Neural progenitor cell (in vitro differentiated cells): ENCODE measurements around the gene CEP131. TPM values are rescaled to one million over a fixed set of nuclear protein-coding genes. Genes with fewer than 3 reads are reported as not detected.

ENCODE experiments used
- DNase-seq: peaks from one replicate; pipeline ENCODE4 v3.0.0-alpha.2; 2016; ENCODE audit warnings: low spot score
- H2AFZ ChIP-seq: fragments of 200-600 bp; sonication (generic); replicated peaks from 2 replicates; pipeline ENCODE4 v1.6.1; 2016; ENCODE audit warnings: antibody characterized with exemption
- H3F3A ChIP-seq: fragments of 200-600 bp; sonication (generic); 2 replicates; pipeline ENCODE4 v1.6.1; 2016; ENCODE audit warnings: antibody characterized with exemption, low read depth
- H3K27ac ChIP-seq: fragments of 200-600 bp; sonication (generic); 2 replicates; pipeline ENCODE4 v1.5.1; 2016; ENCODE audit warnings: mild to moderate bottlenecking
- H3K27me3 ChIP-seq: fragments of 200-600 bp; sonication (generic); 2 replicates; pipeline ENCODE4 v1.6.1; 2016; ENCODE audit warnings: mild to moderate bottlenecking, moderate library complexity
- H3K36me3 ChIP-seq: fragments of 200-600 bp; sonication (generic); 2 replicates; pipeline ENCODE4 v1.5.1; 2016
- H3K4me1 ChIP-seq: fragments of 200-600 bp; sonication (generic); 2 replicates; pipeline ENCODE4 v1.6.1; 2016; ENCODE audit warnings: mixed run types
- H3K4me2 ChIP-seq: fragments of 200-600 bp; sonication (generic); 2 replicates; pipeline ENCODE4 v1.6.1; 2016
- H3K4me3 ChIP-seq: fragments of 200-600 bp; sonication (generic); 2 replicates; pipeline ENCODE4 v1.5.1; 2016
- H3K79me2 ChIP-seq: fragments of 200-600 bp; sonication (generic); 2 replicates; pipeline ENCODE4 v1.6.1; 2016; ENCODE audit warnings: low read depth
- H3K9ac ChIP-seq: fragments of 200-600 bp; sonication (generic); 2 replicates; pipeline ENCODE4 v1.6.1; 2016
- H3K9me3 ChIP-seq: fragments of 200-600 bp; sonication (generic); 2 replicates; pipeline ENCODE4 v1.5.1; 2016; ENCODE audit warnings: low read depth
- H4K20me1 ChIP-seq: fragments of 200-600 bp; sonication (generic); 2 replicates; pipeline ENCODE4 v1.6.1; 2016; ENCODE audit warnings: low read depth
- H3K27ac Mint-ChIP-seq: 3 replicates; pipeline ENCODE4 v1.8.0; 2021; ENCODE audit warnings: mixed read lengths
- H3K27me3 Mint-ChIP-seq: 2 replicates; pipeline ENCODE4 v1.8.0; 2022; ENCODE audit warnings: low read depth, mild to moderate bottlenecking, inconsistent platforms, moderate library complexity, mixed read lengths; ENCODE audit not compliant: insufficient read depth
- H3K36me3 Mint-ChIP-seq: 3 replicates; pipeline ENCODE4 v1.8.0; 2021; ENCODE audit warnings: mixed read lengths
- H3K4me1 Mint-ChIP-seq: 3 replicates; pipeline ENCODE4 v1.8.0; 2021; ENCODE audit warnings: mixed read lengths
- H3K4me3 Mint-ChIP-seq: 3 replicates; pipeline ENCODE4 v1.8.0; 2021; ENCODE audit warnings: mild to moderate bottlenecking, moderate library complexity, mixed read lengths
- H3K9me3 Mint-ChIP-seq: 3 replicates; pipeline ENCODE4 v1.8.0; 2020; ENCODE audit warnings: mixed read lengths
- EZH2 ChIP-seq: fragments of 200-600 bp; sonication (generic); IDR thresholded peaks from 2 replicates; pipeline ENCODE4 v1.6.1; 2017; ENCODE audit warnings: antibody characterized with exemption, mild to moderate bottlenecking, moderate library complexity
- EZH2phosphoT487 ChIP-seq: fragments of 200-600 bp; sonication (generic); IDR thresholded peaks from 2 replicates; pipeline ENCODE4 v1.6.1; 2017; ENCODE audit warnings: antibody characterized with exemption
- total RNA-seq: library from RNA; depleted of rRNA; stranded (reverse); fragments of >200 nt; gene quantifications from 2 replicates; pipeline ENCODE4 v1.2.3, GENCODE V29; 2015; ENCODE audit warnings: low replicate concordance
- TF ChIP-seq, protein P1 (sequence below): fragments of 200-600 bp; sonication (generic); IDR thresholded peaks from 2 replicates; pipeline ENCODE4 v1.5.1; 2017; ENCODE audit warnings: antibody characterized with exemption, mild to moderate bottlenecking

The CEP131 gene
- total RNA-seq, 1 donor from 2014 or later: 7.7 TPM

DNA sequence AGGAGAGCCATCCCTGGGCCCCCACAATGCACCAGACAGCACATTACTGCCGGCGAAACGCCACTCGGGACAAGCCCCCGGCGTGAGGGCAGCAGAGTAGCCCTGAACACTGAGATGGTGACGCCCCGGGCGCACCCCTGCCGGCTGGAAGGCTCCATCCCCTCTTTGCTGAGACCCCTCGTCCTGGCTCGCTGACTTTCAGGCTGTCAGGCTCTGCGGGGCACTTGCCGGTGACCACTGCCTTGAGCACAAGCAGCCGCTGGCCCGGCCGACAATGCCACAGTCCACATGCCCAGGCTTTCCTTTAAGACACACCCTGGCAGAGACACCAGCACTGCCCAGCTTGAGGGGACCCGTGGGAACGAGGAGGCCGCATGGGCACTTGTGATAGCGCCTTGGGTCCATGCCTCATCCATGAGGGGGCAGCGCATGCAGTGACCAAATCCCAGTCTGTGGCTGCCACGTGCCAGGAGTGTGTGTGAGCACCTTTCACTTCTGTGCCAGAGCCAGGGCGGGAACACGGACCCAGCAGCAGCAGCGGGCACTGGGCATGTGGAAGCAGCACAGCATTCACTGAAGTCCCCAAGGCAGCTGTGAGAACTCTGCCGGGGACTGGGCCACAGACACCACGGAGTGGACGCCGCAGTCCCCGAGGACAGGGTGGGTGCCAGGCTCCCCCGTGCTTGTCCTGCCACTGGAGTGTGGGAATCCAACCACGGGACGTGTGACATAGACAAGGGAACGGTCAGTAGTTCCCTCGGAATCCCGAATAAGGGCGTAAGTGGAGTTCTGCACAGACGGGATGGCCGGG lies 40.8 kb upstream of the CEP131 start:
- Histone ChIP-seq H3K4me1 (no peaks in the 10 kb centered on the region), H3K9me3 (no peaks in the 10 kb centered on the region), H3K27ac (no peak overlapping the region), H4K20me1 (no peaks in the 10 kb centered on the region), H3K36me3 (no peaks in the 10 kb centered on the region), H3K27me3 (no peaks in the 10 kb centered on the region), H3F3A (no peaks in the 10 kb centered on the region), H2AFZ (no peak overlapping the region), H3K4me3 (no peak overlapping the region), H3K9ac (no peak overlapping the region), H3K4me2 (no peak overlapping the region), H3K79me2 (no peaks in the 10 kb centered on the region)
- Mint-ChIP-seq H3K4me1 (no peaks in the 10 kb centered on the region), H3K36me3 (peaks cover 15% of the 10 kb centered on the region), H3K4me3 (no peak overlapping the region), H3K9me3 (no peaks in the 10 kb centered on the region), H3K27me3 (no peaks in the 10 kb centered on the region), H3K27ac (no peak overlapping the region)
- no peak for DNase-seq
- TF ChIP-seq, protein P1, sequence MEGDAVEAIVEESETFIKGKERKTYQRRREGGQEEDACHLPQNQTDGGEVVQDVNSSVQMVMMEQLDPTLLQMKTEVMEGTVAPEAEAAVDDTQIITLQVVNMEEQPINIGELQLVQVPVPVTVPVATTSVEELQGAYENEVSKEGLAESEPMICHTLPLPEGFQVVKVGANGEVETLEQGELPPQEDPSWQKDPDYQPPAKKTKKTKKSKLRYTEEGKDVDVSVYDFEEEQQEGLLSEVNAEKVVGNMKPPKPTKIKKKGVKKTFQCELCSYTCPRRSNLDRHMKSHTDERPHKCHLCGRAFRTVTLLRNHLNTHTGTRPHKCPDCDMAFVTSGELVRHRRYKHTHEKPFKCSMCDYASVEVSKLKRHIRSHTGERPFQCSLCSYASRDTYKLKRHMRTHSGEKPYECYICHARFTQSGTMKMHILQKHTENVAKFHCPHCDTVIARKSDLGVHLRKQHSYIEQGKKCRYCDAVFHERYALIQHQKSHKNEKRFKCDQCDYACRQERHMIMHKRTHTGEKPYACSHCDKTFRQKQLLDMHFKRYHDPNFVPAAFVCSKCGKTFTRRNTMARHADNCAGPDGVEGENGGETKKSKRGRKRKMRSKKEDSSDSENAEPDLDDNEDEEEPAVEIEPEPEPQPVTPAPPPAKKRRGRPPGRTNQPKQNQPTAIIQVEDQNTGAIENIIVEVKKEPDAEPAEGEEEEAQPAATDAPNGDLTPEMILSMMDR: no peak
- TF ChIP-seq EZH2phosphoT487: no peak
- TF ChIP-seq EZH2: no peak

DNA sequence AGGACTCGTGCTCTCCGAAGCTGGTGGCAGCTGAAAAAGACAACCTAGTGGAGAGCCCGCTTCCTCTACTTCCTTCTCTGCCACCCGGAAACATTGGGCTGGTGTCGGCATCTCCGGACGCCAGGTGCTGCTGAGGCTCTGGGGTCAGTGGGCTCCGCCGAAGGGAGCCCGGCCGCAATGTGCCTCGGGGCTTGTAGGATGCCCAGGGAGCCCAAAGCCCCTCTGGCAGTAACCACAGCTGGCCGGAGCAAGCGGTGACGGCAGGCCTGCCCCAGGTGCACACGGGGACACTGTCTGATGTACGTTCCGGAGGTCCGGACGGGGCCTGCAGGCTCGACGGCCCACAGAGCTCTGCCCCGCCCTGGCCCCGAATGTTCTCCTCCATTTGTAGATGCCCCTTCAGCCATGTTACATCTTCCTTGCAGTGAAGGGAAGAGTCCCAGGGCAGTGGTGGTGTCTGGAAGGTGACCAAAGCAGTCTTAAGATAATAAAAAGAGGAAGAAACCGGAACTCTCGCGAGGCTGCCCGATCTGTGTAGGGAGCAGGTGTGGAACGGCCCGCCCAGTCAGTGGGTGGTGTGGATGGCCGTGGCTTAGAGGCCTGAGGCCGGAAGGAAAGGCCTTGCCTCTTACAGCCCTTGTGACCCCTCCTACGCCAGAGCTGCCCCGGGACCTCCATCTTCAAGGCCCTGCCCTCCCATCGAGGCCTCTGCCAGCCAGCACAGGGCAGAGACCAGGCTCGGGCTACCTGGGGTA lies 39.0 kb upstream of the CEP131 start:
- Histone ChIP-seq H3K9me3 (no peaks in the 10 kb centered on the region), H4K20me1 (no peaks in the 10 kb centered on the region), H3F3A (no peaks in the 10 kb centered on the region), H2AFZ (no peak overlapping the region), H3K4me3 (no peak overlapping the region), H3K27me3 (no peaks in the 10 kb centered on the region), H3K36me3 (no peaks in the 10 kb centered on the region), H3K79me2 (no peaks in the 10 kb centered on the region), H3K27ac (no peak overlapping the region), H3K4me2 (no peak overlapping the region), H3K9ac (no peak overlapping the region), H3K4me1 (no peaks in the 10 kb centered on the region)
- H3K4me3 Mint-ChIP-seq: no peak overlapping the region
- no peak overlapping the region for H3K27ac Mint-ChIP-seq
- H3K36me3 Mint-ChIP-seq: peaks cover 10% of the 10 kb centered on the region
- no peak for DNase-seq
- no peaks in the 10 kb centered on the region for H3K27me3 Mint-ChIP-seq
- H3K4me1 Mint-ChIP-seq: peaks cover 3% of the 10 kb centered on the region
- TF ChIP-seq EZH2phosphoT487 (no peak), EZH2 (no peak)
- TF ChIP-seq, protein P1: no peak
- H3K9me3 Mint-ChIP-seq: no peaks in the 10 kb centered on the region

DNA sequence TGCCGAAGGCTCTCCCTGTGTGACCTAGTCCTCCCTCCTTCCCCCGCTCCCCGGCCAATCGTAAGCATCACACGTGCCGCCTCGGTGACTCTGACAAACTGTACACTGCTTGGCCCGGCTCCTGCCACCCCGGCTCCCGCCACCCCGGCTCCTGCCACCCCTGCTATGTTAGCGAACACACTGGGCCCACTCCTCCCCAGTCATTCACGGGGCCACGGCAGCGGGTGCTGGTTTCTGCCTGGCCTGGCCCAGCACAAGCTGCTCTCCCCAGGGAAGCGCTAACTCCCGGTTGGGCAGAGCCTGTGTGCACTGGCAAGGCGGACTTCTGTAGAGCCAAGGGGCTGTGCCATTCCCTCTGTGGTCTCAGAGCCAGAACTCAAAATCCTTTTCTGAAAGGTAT lies 38.3 kb upstream of the CEP131 start:
- Histone ChIP-seq H3K9ac (no peak overlapping the region), H3K9me3 (no peaks in the 10 kb centered on the region), H3F3A (no peaks in the 10 kb centered on the region), H4K20me1 (no peaks in the 10 kb centered on the region), H3K27me3 (no peaks in the 10 kb centered on the region), H3K4me1 (no peaks in the 10 kb centered on the region), H3K36me3 (no peaks in the 10 kb centered on the region), H3K79me2 (no peaks in the 10 kb centered on the region), H3K27ac (no peak overlapping the region), H3K4me2 (no peak overlapping the region), H3K4me3 (no peak overlapping the region), H2AFZ (no peak overlapping the region)
- H3K4me3 Mint-ChIP-seq: no peak overlapping the region
- H3K9me3 Mint-ChIP-seq: no peaks in the 10 kb centered on the region
- no peak for DNase-seq
- peaks cover 10% of the 10 kb centered on the region for H3K36me3 Mint-ChIP-seq
- peaks cover 3% of the 10 kb centered on the region for H3K4me1 Mint-ChIP-seq
- TF ChIP-seq EZH2 (no peak), EZH2phosphoT487 (no peak)
- TF ChIP-seq, protein P1: no peak
- no peak overlapping the region for H3K27ac Mint-ChIP-seq
- H3K27me3 Mint-ChIP-seq: no peaks in the 10 kb centered on the region
